Measurements from ENCODE around the gene BORCS8. TPM values are rescaled to one million over a fixed set of nuclear protein-coding genes. Genes with fewer than 3 reads are reported as not detected.

Gene BORCS8
- total and polyA plus RNA-seq, 2 of the 13 experiments (the other 11 are each of a cell fraction or from before 2014, with no cell fraction given) = 9.6 to 13.3 TPM

GRCh38 chr19:19203012-19203856 is 11.3 kb upstream of the BORCS8 start, which contains the start of gene NR2C2AP (continued):
- TF ChIP-seq, protein P1, sequence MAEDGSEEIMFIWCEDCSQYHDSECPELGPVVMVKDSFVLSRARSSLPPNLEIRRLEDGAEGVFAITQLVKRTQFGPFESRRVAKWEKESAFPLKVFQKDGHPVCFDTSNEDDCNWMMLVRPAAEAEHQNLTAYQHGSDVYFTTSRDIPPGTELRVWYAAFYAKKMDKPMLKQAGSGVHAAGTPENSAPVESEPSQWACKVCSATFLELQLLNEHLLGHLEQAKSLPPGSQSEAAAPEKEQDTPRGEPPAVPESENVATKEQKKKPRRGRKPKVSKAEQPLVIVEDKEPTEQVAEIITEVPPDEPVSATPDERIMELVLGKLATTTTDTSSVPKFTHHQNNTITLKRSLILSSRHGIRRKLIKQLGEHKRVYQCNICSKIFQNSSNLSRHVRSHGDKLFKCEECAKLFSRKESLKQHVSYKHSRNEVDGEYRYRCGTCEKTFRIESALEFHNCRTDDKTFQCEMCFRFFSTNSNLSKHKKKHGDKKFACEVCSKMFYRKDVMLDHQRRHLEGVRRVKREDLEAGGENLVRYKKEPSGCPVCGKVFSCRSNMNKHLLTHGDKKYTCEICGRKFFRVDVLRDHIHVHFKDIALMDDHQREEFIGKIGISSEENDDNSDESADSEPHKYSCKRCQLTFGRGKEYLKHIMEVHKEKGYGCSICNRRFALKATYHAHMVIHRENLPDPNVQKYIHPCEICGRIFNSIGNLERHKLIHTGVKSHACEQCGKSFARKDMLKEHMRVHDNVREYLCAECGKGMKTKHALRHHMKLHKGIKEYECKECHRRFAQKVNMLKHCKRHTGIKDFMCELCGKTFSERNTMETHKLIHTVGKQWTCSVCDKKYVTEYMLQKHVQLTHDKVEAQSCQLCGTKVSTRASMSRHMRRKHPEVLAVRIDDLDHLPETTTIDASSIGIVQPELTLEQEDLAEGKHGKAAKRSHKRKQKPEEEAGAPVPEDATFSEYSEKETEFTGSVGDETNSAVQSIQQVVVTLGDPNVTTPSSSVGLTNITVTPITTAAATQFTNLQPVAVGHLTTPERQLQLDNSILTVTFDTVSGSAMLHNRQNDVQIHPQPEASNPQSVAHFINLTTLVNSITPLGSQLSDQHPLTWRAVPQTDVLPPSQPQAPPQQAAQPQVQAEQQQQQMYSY (CRISPR knock-in tag; IDR thresholded peaks at IDR 0.05) = no peak
- TF ChIP-seq ZNF672 (CRISPR knock-in tag; IDR thresholded peaks at IDR 0.05) (no peak), ZNF180 (CRISPR knock-in tag; IDR thresholded peaks at IDR 0.05; ENCODE audit: borderline replicate concordance, low read depth) (no peak), STAT6 (CRISPR knock-in tag; IDR thresholded peaks at IDR 0.05; ENCODE audit: borderline replicate concordance) (no peak), FOSL1 (CRISPR knock-in tag; IDR thresholded peaks at IDR 0.05; ENCODE audit: borderline replicate concordance) (no peak), BRD4 (CRISPR knock-in tag; IDR thresholded peaks at IDR 0.05) (no peak), ZNF766 (CRISPR knock-in tag; IDR thresholded peaks at IDR 0.05; ENCODE audit: borderline replicate concordance) (no peak), NAIF1 (CRISPR knock-in tag; IDR thresholded peaks at IDR 0.05; ENCODE audit: borderline replicate concordance) (no peak), ZFYVE20 (CRISPR knock-in tag; IDR thresholded peaks at IDR 0.05; ENCODE audit: borderline replicate concordance, low read depth) (no peak), THYN1 (CRISPR knock-in tag; IDR thresholded peaks at IDR 0.05; ENCODE audit: borderline replicate concordance, low read depth) (no peak), ZMYM2 (CRISPR knock-in tag; IDR thresholded peaks at IDR 0.05) (no peak), CHCHD3 (CRISPR knock-in tag; IDR thresholded peaks at IDR 0.05) (no peak), ZXDC (CRISPR knock-in tag; IDR thresholded peaks at IDR 0.05) (no peak), SMAD9 (CRISPR knock-in tag; IDR thresholded peaks at IDR 0.05) (no peak), ZNF446 (CRISPR knock-in tag; IDR thresholded peaks at IDR 0.05) (no peak)
- TF ChIP-seq, protein P2, sequence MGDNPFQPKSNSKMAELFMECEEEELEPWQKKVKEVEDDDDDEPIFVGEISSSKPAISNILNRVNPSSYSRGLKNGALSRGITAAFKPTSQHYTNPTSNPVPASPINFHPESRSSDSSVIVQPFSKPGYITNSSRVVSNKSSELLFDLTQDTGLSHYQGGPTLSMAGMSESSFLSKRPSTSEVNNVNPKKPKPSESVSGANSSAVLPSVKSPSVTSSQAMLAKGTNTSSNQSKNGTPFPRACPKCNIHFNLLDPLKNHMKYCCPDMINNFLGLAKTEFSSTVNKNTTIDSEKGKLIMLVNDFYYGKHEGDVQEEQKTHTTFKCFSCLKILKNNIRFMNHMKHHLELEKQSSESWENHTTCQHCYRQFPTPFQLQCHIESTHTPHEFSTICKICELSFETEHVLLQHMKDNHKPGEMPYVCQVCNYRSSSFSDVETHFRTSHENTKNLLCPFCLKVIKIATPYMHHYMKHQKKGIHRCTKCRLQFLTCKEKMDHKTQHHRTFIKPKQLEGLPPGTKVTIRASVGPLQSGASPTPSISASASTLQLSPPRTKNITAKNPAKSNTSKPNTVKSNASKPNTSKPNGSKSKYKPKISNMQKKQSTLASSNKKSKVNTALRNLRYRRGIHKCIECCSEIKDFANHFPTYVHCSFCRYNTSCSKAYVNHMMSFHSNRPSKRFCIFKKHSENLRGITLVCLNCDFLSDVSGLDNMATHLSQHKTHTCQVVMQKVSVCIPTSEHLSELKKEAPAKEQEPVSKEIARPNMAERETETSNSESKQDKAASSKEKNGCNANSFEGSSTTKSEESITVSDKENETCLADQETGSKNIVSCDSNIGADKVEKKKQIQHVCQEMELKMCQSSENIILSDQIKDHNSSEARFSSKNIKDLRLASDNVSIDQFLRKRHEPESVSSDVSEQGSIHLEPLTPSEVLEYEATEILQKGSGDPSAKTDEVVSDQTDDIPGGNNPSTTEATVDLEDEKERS (CRISPR knock-in tag; IDR thresholded peaks at IDR 0.05) = no peak
